IMR-90 (cell line): ENCODE data around the gene CMBL. TPM values are rescaled to one million over a fixed set of nuclear protein-coding genes. Genes with fewer than 3 reads are reported as not detected.

ENCODE experiments used
- ATAC-seq: fragments of 200-7000 bp; cut with Tn5 transposase; 2 replicates; pipeline ENCODE4 v1.9.1; 2020; ENCODE audit warnings: low read depth, mild to moderate bottlenecking, moderate library complexity
- BruUV-seq: library from RNA; stranded (reverse); fragments of 400-500 nt; replicated peaks from 2 replicates; lab custom pipeline; 2021; lab: Mats Ljungman, UMichigan
- CTCF ChIA-PET: fragments of 300-600 bp; formaldehyde crosslinking; extraction: SDS; loops from one replicate; lab custom pipeline; 2021; ENCODE audit warnings: antibody characterized with exemption; lab: Yijun Ruan, JAX
- POLR2A ChIA-PET: fragments of 300-600 bp; sonication (Branson Sonifier 250); formaldehyde crosslinking; loops from one replicate; lab custom pipeline; 2022; ENCODE audit warnings: antibody characterized with exemption; ENCODE audit not compliant: unreplicated experiment; lab: Charles Lee
- DNase-seq: peaks from one replicate; pipeline ENCODE4 v3.0.0; 2013
- H2AFZ ChIP-seq: replicated peaks from 2 replicates; pipeline ENCODE3; 2013; ENCODE audit warnings: low read length, mild to moderate bottlenecking; ENCODE audit not compliant: poor library complexity
- H2AK5ac ChIP-seq: 2 replicates; pipeline ENCODE4 v1.6.1; 2013; ENCODE audit warnings: low read depth, low read length, inconsistent platforms
- H2AK9ac ChIP-seq: replicated peaks from 2 replicates; pipeline ENCODE3; 2013; ENCODE audit warnings: mild to moderate bottlenecking, low read depth, low read length, moderate library complexity; ENCODE audit not compliant: poor library complexity
- H2BK120ac ChIP-seq: 2 replicates; pipeline ENCODE4 v1.6.1; 2013; ENCODE audit warnings: low read depth, low read length, inconsistent platforms
- H2BK15ac ChIP-seq: 3 replicates; pipeline ENCODE4 v1.6.1; 2013; ENCODE audit warnings: low read depth, low read length, inconsistent platforms
- H2BK20ac ChIP-seq: 2 replicates; pipeline ENCODE4 v1.6.1; 2013; ENCODE audit warnings: low read depth, mild to moderate bottlenecking, inconsistent platforms, low read length, moderate library complexity
- H2BK5ac ChIP-seq: 2 replicates; pipeline ENCODE4 v1.6.1; 2013; ENCODE audit warnings: mild to moderate bottlenecking, low read depth, low read length, inconsistent platforms; ENCODE audit not compliant: poor library complexity, severe bottlenecking
- H3K14ac ChIP-seq: replicated peaks from 2 replicates; pipeline ENCODE4 v1.6.1; 2013; ENCODE audit warnings: low read depth, low read length, inconsistent platforms
- H3K18ac ChIP-seq: 2 replicates; pipeline ENCODE4 v1.6.1; 2013; ENCODE audit warnings: low read depth, low read length, control low read depth
- H3K23ac ChIP-seq: 2 replicates; pipeline ENCODE4 v1.6.1; 2013; ENCODE audit warnings: low read depth, low read length, inconsistent platforms
- H3K27ac ChIP-seq: 2 replicates; pipeline ENCODE4 v1.5.1; 2013; ENCODE audit warnings: mild to moderate bottlenecking, control low read depth, low read length; ENCODE audit not compliant: insufficient read depth
- H3K27me3 ChIP-seq: 2 replicates; pipeline ENCODE4 v1.6.1; 2013; ENCODE audit warnings: low read length; ENCODE audit not compliant: control insufficient read depth, insufficient read depth
- H3K36me3 ChIP-seq: 2 replicates; pipeline ENCODE4 v1.6.1; 2013; ENCODE audit warnings: low read length, mixed read lengths; ENCODE audit not compliant: control insufficient read depth, insufficient read depth
- H3K4ac ChIP-seq: 2 replicates; pipeline ENCODE4 v1.6.1; 2013; ENCODE audit warnings: low read depth, low read length, inconsistent platforms
- H3K4me1 ChIP-seq: 2 replicates; pipeline ENCODE4 v1.6.1; 2013; ENCODE audit warnings: low read length, mixed read lengths; ENCODE audit not compliant: control insufficient read depth, insufficient read depth
- H3K4me2 ChIP-seq: 2 replicates; pipeline ENCODE4 v1.6.1; 2013; ENCODE audit warnings: low read depth, mild to moderate bottlenecking, control low read depth, low read length, moderate library complexity
- H3K4me3 ChIP-seq: 2 replicates; pipeline ENCODE4 v1.5.1; 2013; ENCODE audit warnings: low read depth, mild to moderate bottlenecking, control low read depth, low read length, moderate library complexity; ENCODE audit not compliant: insufficient read depth
- H3K56ac ChIP-seq: 2 replicates; pipeline ENCODE4 v1.6.1; 2013; ENCODE audit warnings: low read length, inconsistent platforms; ENCODE audit not compliant: insufficient read depth; ENCODE audit errors: extremely low read depth
- H3K79me1 ChIP-seq, 2 experiments: 2 replicates each; pipeline ENCODE4 v1.6.1; 2013; ENCODE audit warnings: low read length in 2 of 2, inconsistent platforms in 1 of 2, low read depth in 1 of 2
- H3K9ac ChIP-seq: 2 replicates; pipeline ENCODE4 v1.6.1; 2013; ENCODE audit warnings: low read depth, low read length, control low read depth
- H3K9me1 ChIP-seq: 2 replicates; pipeline ENCODE4 v1.6.1; 2013; ENCODE audit warnings: low read length, inconsistent platforms; ENCODE audit not compliant: insufficient read depth
- H3K9me3 ChIP-seq: 2 replicates; pipeline ENCODE4 v1.6.1; 2013; ENCODE audit warnings: low read length; ENCODE audit not compliant: control insufficient read depth, insufficient read depth
- H4K20me1 ChIP-seq: 2 replicates; pipeline ENCODE4 v1.6.1; 2013; ENCODE audit warnings: low read length, inconsistent platforms; ENCODE audit not compliant: insufficient read depth
- H4K5ac ChIP-seq: 2 replicates; pipeline ENCODE4 v1.6.1; 2013; ENCODE audit warnings: mild to moderate bottlenecking, low read depth, low read length, control low read depth
- H4K8ac ChIP-seq, 2 experiments: 2 replicates each; pipeline ENCODE4 v1.6.1; 2013; ENCODE audit warnings: low read depth in 2 of 2, low read length in 2 of 2, control low read depth in 1 of 2, inconsistent platforms in 1 of 2
- H4K91ac ChIP-seq: 2 replicates; pipeline ENCODE4 v1.6.1; 2013; ENCODE audit warnings: low read depth, low read length, inconsistent platforms; ENCODE audit not compliant: insufficient read depth
- BHLHE40 ChIP-seq: fragments of 150-350 bp; IDR thresholded peaks from 2 replicates; pipeline ENCODE4 v1.6.1; 2016; ENCODE audit warnings: mild to moderate bottlenecking, low read depth, low read length
- CHD1 ChIP-seq: IDR thresholded peaks from 2 replicates; pipeline ENCODE4 v1.6.1; 2012; ENCODE audit warnings: low read depth, low read length, improper control_type of control experiment
- FOS ChIP-seq: fragments of 150-350 bp; IDR thresholded peaks from 2 replicates; pipeline ENCODE4 v1.6.1; 2016; ENCODE audit warnings: low read depth, low read length
- MAZ ChIP-seq: IDR thresholded peaks from 2 replicates; pipeline ENCODE4 v1.6.1; 2012; ENCODE audit warnings: low read depth, mild to moderate bottlenecking, low read length, improper control_type of control experiment, moderate library complexity, borderline replicate concordance
- MXI1 ChIP-seq: IDR thresholded peaks from 2 replicates; pipeline ENCODE4 v1.6.1; 2012; ENCODE audit warnings: low read depth, mild to moderate bottlenecking, low read length, moderate library complexity, borderline replicate concordance
- NFE2L2 ChIP-seq: fragments of 150-350 bp; IDR thresholded peaks from 2 replicates; pipeline ENCODE4 v1.6.1; 2016; ENCODE audit warnings: low read depth, mild to moderate bottlenecking, low read length
- POLR2A ChIP-seq: IDR thresholded peaks from 2 replicates; pipeline ENCODE4 v1.6.1; 2012; ENCODE audit warnings: mild to moderate bottlenecking, low read depth, low read length
- RAD21 ChIP-seq: IDR thresholded peaks from 2 replicates; pipeline ENCODE4 v1.6.1; 2012; ENCODE audit warnings: low read length, improper control_type of control experiment
- RCOR1 ChIP-seq: IDR thresholded peaks from 2 replicates; pipeline ENCODE4 v1.6.1; 2012; ENCODE audit warnings: mild to moderate bottlenecking, low read length, improper control_type of control experiment; ENCODE audit not compliant: insufficient replicate concordance
- SMC3 ChIP-seq: fragments of 150-350 bp; IDR thresholded peaks from 2 replicates; pipeline ENCODE4 v1.6.1; 2016; ENCODE audit warnings: low read depth, mild to moderate bottlenecking, antibody characterized with exemption, low read length, moderate library complexity
- WGBS, 2 experiments: methylation state at CpG; one replicate each; pipeline versions ENCODE4 v1.1.5 to v1.1.7; 2013; ENCODE audit warnings: missing lambda C conversion rate in 2 of 2; ENCODE audit not compliant: insufficient read length in 1 of 2; ENCODE audit errors: extremely low coverage in 2 of 2; 5-methylcytosine and 5-hydroxymethylcytosine counted together
- dilution Hi-C: fragments of 300-500 bp; cut with HindIII; formaldehyde crosslinking; loops from one replicate; pipeline ENCODE4 v1.14.3; 2018; ENCODE audit warnings: low sequenced_read_pairs; ENCODE audit not compliant: unreplicated experiment
- in situ Hi-C: fragments of 300-500 bp; cut with MboI; formaldehyde crosslinking; loops from 3 replicates; pipeline ENCODE4 v1.14.3; 2019; ENCODE audit warnings: low sequenced_read_pairs, inconsistent platforms, mixed read lengths
- intact Hi-C: fragments of 100-400 bp; cut with micrococcal nuclease; formaldehyde crosslinking; loops from 2 replicates; pipeline ENCODE4 v1.10.0; 2022
- polyA plus RNA-seq, 3 experiments: library from polyadenylated mRNA; depleted of rRNA; stranded (reverse); fragments of >200 nt; gene quantifications; 2 replicates each; pipeline ENCODE4 v1.2.3, GENCODE V29; 2012; ENCODE audit warnings: low replicate concordance in 1 of 3
- total RNA-seq: library from RNA; depleted of rRNA; stranded (reverse); fragments of >200 nt; gene quantifications from 2 replicates; pipeline ENCODE4 v1.2.3, GENCODE V29; 2012

CMBL gene
- total and polyA plus RNA-seq, 2 of the 4 experiments (the other 2 are of a cell fraction), result 5.0 to 26.3 TPM

GRCh38 chr5:10353241-10354047 is 45.7 kb upstream of the CMBL start, which contains the start of gene MARCHF6:
Gene MARCHF6 (plus strand): TSS chr5:10353695. CDS start chr5:10353899, 204 bp downstream.
- H3K4ac ChIP-seq, result peak within 1 kb of the TSS; percentile 84
- in situ Hi-C loops (no loop called here), dilution Hi-C loops (no loop called here), intact Hi-C loops (loop anchor here (2.0 to 5.0 kb wide), 2 partner anchors 69 kb away; no protein-coding TSS in a partner anchor)
- no peak within 1 kb of the TSS; the same call in 2 of the 3 replicates for H2BK15ac ChIP-seq
- peak within 1 kb of the TSS; percentile 86 for H3K23ac ChIP-seq
- peak within 1 kb of the TSS; percentile 71 for H2BK120ac ChIP-seq
- peak within 1 kb of the TSS; percentile 83 for H4K5ac ChIP-seq
- WGBS, 2 experiments, result 2% methylated on average over 40 of the region's 92 CpGs; no CpG with 5 or more reads in 1 of the 2 experiments
- peak within 1 kb of the TSS; percentile 99 for H3K27ac ChIP-seq
- POLR2A ChIA-PET, result interaction anchor here (0.6 kb wide), 1 partner anchor 14 kb away, joined by 5 read pairs; no protein-coding TSS in a partner anchor
- peak within 1 kb of the TSS; percentile 91 for H3K9ac ChIP-seq
- peak within 1 kb of the TSS; percentile 92 for H3K4me3 ChIP-seq
- H3K79me1 ChIP-seq, result peaks cover 0 to 33% of the 10 kb centered on the region in 2 experiments; a peak in 2 of 4 replicates
- H2BK5ac ChIP-seq, result peak within 1 kb of the TSS; percentile 95
- H3K56ac ChIP-seq, result peak within 1 kb of the TSS; percentile 79; the same call in 1 of the 2 replicates
- peak within 1 kb of the TSS; percentile 97 for H2AFZ ChIP-seq
- peak within 1 kb of the TSS; percentile 84 to 91 for H4K8ac ChIP-seq
- BruUV-seq, result TSS peak; percentile 86
- H3K4me2 ChIP-seq, result peak within 1 kb of the TSS; percentile 97
- peak; percentile 84 for DNase-seq
- CTCF ChIA-PET, result no interaction called here
- H3K14ac ChIP-seq, result peak within 1 kb of the TSS; percentile 79
- peak; percentile 90 for ATAC-seq
- peak within 1 kb of the TSS; percentile 90 for H3K18ac ChIP-seq
- H4K20me1 ChIP-seq, result peaks cover 35% of the 10 kb centered on the region
- peak within 1 kb of the TSS; percentile 89 for H4K91ac ChIP-seq
- peaks cover 9% of the 10 kb centered on the region for H3K9me1 ChIP-seq
- TF ChIP-seq MXI1, result peak; percentile 75
- peak; percentile 77; the same call in 1 of the 2 replicates for TF ChIP-seq MAZ
- TF ChIP-seq RAD21, result no peak
- peak; percentile 35; the same call in 1 of the 2 replicates for TF ChIP-seq BHLHE40
- TF ChIP-seq POLR2A, result peak; percentile 89
- no peak for TF ChIP-seq FOS
- TF ChIP-seq RCOR1, result no peak
- 0 out of 2 replicates have a peak, but pooled peaks have one; percentile 70 for TF ChIP-seq CHD1
- no peak for TF ChIP-seq SMC3
- TF ChIP-seq NFE2L2, result no peak
- H2AK9ac ChIP-seq, result peak within 1 kb of the TSS; percentile 95
- H3K36me3 ChIP-seq, result no peaks in the 10 kb centered on the region
- H3K9me3 ChIP-seq, result no peaks in the 10 kb centered on the region
- H3K27me3 ChIP-seq, result no peaks in the 10 kb centered on the region
- H2AK5ac ChIP-seq, result peak within 1 kb of the TSS; percentile 61; the same call in 1 of the 2 replicates
- H3K4me1 ChIP-seq, result peaks cover 10% of the 10 kb centered on the region
- H2BK20ac ChIP-seq, result no peak within 1 kb of the TSS
